HepG2 (cell line): ENCODE measurements around the gene CERS4. TPM values are rescaled to one million over a fixed set of nuclear protein-coding genes. Genes with fewer than 3 reads are reported as not detected.

Source experiments
- ATF5 ChIP-seq: sonication (generic); formaldehyde crosslinking; IDR thresholded peaks from 2 replicates; pipeline ENCODE4 v1.4.0; 2020; ENCODE audit warnings: mild to moderate bottlenecking, low read depth, missing genetic modification reagents
- MLXIP ChIP-seq: sonication (generic); formaldehyde crosslinking; IDR thresholded peaks from 2 replicates; pipeline ENCODE4 v1.9.0; 2021; ENCODE audit warnings: missing genetic modification reagents, borderline replicate concordance
- SUZ12 ChIP-seq: fragments of 150-350 bp; IDR thresholded peaks from 2 replicates; pipeline ENCODE4 v1.6.1; 2014; ENCODE audit warnings: low read depth, low read length
- U2AF2 ChIP-seq: fragments of 200-400 bp; formaldehyde crosslinking; IDR thresholded peaks from 2 replicates; pipeline ENCODE4 v1.6.1; 2017; ENCODE audit warnings: low read depth, mild to moderate bottlenecking, low read length
- USF2 ChIP-seq, 2 experiments: sonication (generic) in 1 of 2; formaldehyde crosslinking in 1 of 2; IDR thresholded peaks; 2 replicates each; pipeline versions ENCODE4 v1.5.1 to v1.6.1; 2011 to 2020; ENCODE audit warnings: borderline replicate concordance in 1 of 2, low read depth in 1 of 2, low read length in 1 of 2, mild to moderate bottlenecking in 1 of 2, missing genetic modification reagents in 1 of 2, moderate library complexity in 1 of 2
- ZFP91 ChIP-seq: sonication (generic); formaldehyde crosslinking; IDR thresholded peaks from 2 replicates; pipeline ENCODE4 v1.9.0; 2022; ENCODE audit warnings: missing genetic modification reagents, mild to moderate bottlenecking, borderline replicate concordance
- ZHX2 ChIP-seq, 2 experiments: sonication (generic) in 1 of 2; formaldehyde crosslinking in 1 of 2; IDR thresholded peaks; 2 replicates each; pipeline versions ENCODE4 v1.6.1 to v1.9.0; 2014 to 2022; ENCODE audit warnings: antibody characterized with exemption in 1 of 2, borderline replicate concordance in 1 of 2, inconsistent platforms in 1 of 2, low read depth in 1 of 2, missing genetic modification reagents in 1 of 2
- ZKSCAN1 ChIP-seq: fragments of 150-350 bp; IDR thresholded peaks from 2 replicates; pipeline ENCODE4 v1.6.1; 2014; ENCODE audit warnings: low read length
- ZKSCAN5 ChIP-seq: sonication (generic); formaldehyde crosslinking; IDR thresholded peaks from 2 replicates; pipeline ENCODE4 v1.5.1; 2020; ENCODE audit warnings: mild to moderate bottlenecking, missing genetic modification reagents
- ZNF44 ChIP-seq: sonication (generic); formaldehyde crosslinking; IDR thresholded peaks from 2 replicates; pipeline ENCODE4 v1.5.1; 2020; ENCODE audit warnings: mild to moderate bottlenecking, missing genetic modification reagents
- ZNF441 ChIP-seq: sonication (generic); formaldehyde crosslinking; IDR thresholded peaks from 2 replicates; pipeline ENCODE4 v1.7.0; 2021; ENCODE audit warnings: missing genetic modification reagents, borderline replicate concordance
- ZNF703 ChIP-seq: sonication (generic); formaldehyde crosslinking; IDR thresholded peaks from 2 replicates; pipeline ENCODE4 v1.5.1; 2020; ENCODE audit warnings: missing genetic modification reagents, mild to moderate bottlenecking, moderate library complexity, borderline replicate concordance
- polyA plus RNA-seq, 8 experiments: library from polyadenylated mRNA; depleted of rRNA in 3 of 8; stranded (reverse) in 7 of 8; unstranded in 1 of 8; fragments of >200 nt; fragmentation: Illumina TruSeq in 4 of 8; extraction: Trizol in 4 of 8; gene quantifications; 2 replicates each; pipeline versions ENCODE4 v1.2.1 to v1.2.3, GENCODE V29; 2011 to 2016; ENCODE audit warnings: low read depth in 4 of 8, missing spikeins in 1 of 8, mixed read lengths in 1 of 8; ENCODE audit not compliant: insufficient read depth in 1 of 8
- total RNA-seq, 5 experiments: library from RNA; depleted of rRNA; stranded (reverse); fragments of >200 nt; fragmentation: Illumina TruSeq; extraction: Trizol; gene quantifications; 2 replicates each; pipeline ENCODE4 v1.2.3, GENCODE V29; 2016; ENCODE audit warnings: low read depth in 1 of 5

The CERS4 gene
- total and polyA plus RNA-seq, 2 of the 13 experiments (the other 11 are each of a cell fraction or from before 2014, with no cell fraction given) = 74.7 to 83.5 TPM

GRCh38 chr19:8240274-8241229, 31.4 kb downstream of the CERS4 start (continued):
- TF ChIP-seq ZHX2 (IDR thresholded peaks at IDR 0.05; ENCODE audit: low read depth) (peak; percentile 58), ZHX2 (CRISPR knock-in tag; IDR thresholded peaks at IDR 0.05; ENCODE audit: borderline replicate concordance) (no peak), ZNF441 (CRISPR knock-in tag) (peak; percentile 55; the same call in 1 of the 2 replicates), ZKSCAN5 (no peak), U2AF2 (peak; percentile 82; the same call in 1 of the 2 replicates), ZNF44 (CRISPR knock-in tag) (peak; percentile 79; the same call in 1 of the 2 replicates), ZFP91 (peak; percentile 74; the same call in 1 of the 2 replicates), ZNF703 (CRISPR knock-in tag) (no peak), ZKSCAN1 (no peak), SUZ12 (no peak), USF2 (IDR thresholded peaks at IDR 0.05; ENCODE audit: low read depth, low read length) (peak; percentile 95), USF2 (CRISPR knock-in tag; IDR thresholded peaks at IDR 0.05; ENCODE audit: borderline replicate concordance) (peak; percentile 96; the same call in 1 of the 2 replicates), ATF5 (no peak), MLXIP (no peak)
